Testis (tissue), 2 donors: Measurements from ENCODE around the gene NTM.

Source experiments
- CTCF ChIP-seq, 3 experiments: fragments of 450-650 bp in 2 of 3; fragments of 200-600 bp in 1 of 3; sonication (generic) in 1 of 3; IDR thresholded peaks; one replicate each; pipeline ENCODE4 v1.5.1; 2016 to 2019; ENCODE audit warnings: antibody characterized with exemption in 3 of 3, mild to moderate bottlenecking in 2 of 3, moderate library complexity in 1 of 3
- POLR2A ChIP-seq: fragments of 450-650 bp; IDR thresholded peaks from one replicate; pipeline ENCODE4 v1.6.1; 2017; ENCODE audit warnings: antibody characterized with exemption, mild to moderate bottlenecking, moderate library complexity

- TF ChIP-seq CTCF (IDR thresholded peaks at IDR 0.05) = no peak
- TF ChIP-seq POLR2A = no peak
Measured at GRCh38 chr11:131561501-131561900, 191.1 kb downstream of the NTM start.
